ENCODE data around the gene LSM6.

The LSM6 gene

GRCh38 chr4:146238107-146238506, 62.6 kb downstream of the LSM6 start:
- no peak overlapping the region for H3K4me2 ChIP-seq (ENCODE audit: low read depth, low read length, poor library complexity, severe bottlenecking)
- H3K9ac ChIP-seq (ENCODE audit: low read length), result no peak overlapping the region
- TF ChIP-seq CTCF (IDR thresholded peaks at IDR 0.05; ENCODE audit: insufficient read depth, low read length, poor library complexity, severe bottlenecking), result no peak
- no peak for TF ChIP-seq EZH2phosphoT487 (conservative IDR thresholded peaks at IDR 0.05; ENCODE audit: low read length)
- no peak overlapping the region for H2AFZ ChIP-seq (ENCODE audit: low read depth, low read length, severe bottlenecking)
- no peaks in the 10 kb centered on the region for H3K27me3 ChIP-seq (ENCODE audit: low read length)
- no peaks in the 10 kb centered on the region for H3F3A ChIP-seq (ENCODE audit: insufficient read depth)
- no peak overlapping the region for H3K27ac ChIP-seq (ENCODE audit: low read depth, low read length)
- H3K4me3 ChIP-seq (ENCODE audit: insufficient read depth, low read length, poor library complexity, severe bottlenecking), result no peak overlapping the region
- no peaks in the 10 kb centered on the region for H3K36me3 ChIP-seq (ENCODE audit: low read length)
- no peaks in the 10 kb centered on the region for H4K20me1 ChIP-seq (ENCODE audit: low read depth, low read length)
- no peaks in the 10 kb centered on the region for H3K9me2 ChIP-seq (replicated peaks; ENCODE audit: insufficient read depth, low read length)
- H3K9me3 ChIP-seq (ENCODE audit: insufficient read depth, low read length), result no peaks in the 10 kb centered on the region
- H3K79me2 ChIP-seq (ENCODE audit: insufficient read depth, low read length), result no peaks in the 10 kb centered on the region

Measured in SU-DHL-6 (cell line).